ENCODE measurements around the gene ARGLU1. TPM values are rescaled to one million over a fixed set of nuclear protein-coding genes. Genes with fewer than 3 reads are reported as not detected.

Gene ARGLU1
- total RNA-seq, 1 experiment from 2014 or later: 96.9 TPM

DNA sequence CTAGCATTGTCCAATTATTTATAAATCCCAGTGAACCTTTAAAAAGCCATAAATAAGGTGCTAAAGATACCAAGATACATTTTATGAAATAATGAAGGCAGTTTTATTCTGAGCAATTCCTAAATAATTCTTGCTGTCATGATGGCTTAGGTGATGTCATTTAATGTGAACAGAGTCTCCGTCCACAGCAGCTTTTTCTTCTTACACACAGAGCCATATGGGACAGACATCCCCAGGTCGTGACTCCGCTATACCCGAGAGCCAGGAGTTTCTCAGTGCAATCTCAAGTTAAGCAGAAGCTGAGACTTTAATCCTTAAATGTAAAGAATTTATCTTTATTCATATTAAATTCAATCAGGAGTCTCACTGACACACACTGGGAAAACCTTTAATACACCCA is 62.2 kb downstream of the ARGLU1 start:
- H2AK5ac ChIP-seq (ENCODE audit: insufficient read length, low read length): no peak overlapping the region
- no peak overlapping the region for H3K27ac Mint-ChIP-seq
- H3K23ac ChIP-seq (ENCODE audit: insufficient read length, low read depth, low read length): no peak overlapping the region
- TF ChIP-seq, protein P1, sequence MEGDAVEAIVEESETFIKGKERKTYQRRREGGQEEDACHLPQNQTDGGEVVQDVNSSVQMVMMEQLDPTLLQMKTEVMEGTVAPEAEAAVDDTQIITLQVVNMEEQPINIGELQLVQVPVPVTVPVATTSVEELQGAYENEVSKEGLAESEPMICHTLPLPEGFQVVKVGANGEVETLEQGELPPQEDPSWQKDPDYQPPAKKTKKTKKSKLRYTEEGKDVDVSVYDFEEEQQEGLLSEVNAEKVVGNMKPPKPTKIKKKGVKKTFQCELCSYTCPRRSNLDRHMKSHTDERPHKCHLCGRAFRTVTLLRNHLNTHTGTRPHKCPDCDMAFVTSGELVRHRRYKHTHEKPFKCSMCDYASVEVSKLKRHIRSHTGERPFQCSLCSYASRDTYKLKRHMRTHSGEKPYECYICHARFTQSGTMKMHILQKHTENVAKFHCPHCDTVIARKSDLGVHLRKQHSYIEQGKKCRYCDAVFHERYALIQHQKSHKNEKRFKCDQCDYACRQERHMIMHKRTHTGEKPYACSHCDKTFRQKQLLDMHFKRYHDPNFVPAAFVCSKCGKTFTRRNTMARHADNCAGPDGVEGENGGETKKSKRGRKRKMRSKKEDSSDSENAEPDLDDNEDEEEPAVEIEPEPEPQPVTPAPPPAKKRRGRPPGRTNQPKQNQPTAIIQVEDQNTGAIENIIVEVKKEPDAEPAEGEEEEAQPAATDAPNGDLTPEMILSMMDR (conservative IDR thresholded peaks at IDR 0.05): no peak
- H3K4ac ChIP-seq (ENCODE audit: low read depth, low read length): no peak overlapping the region
- H3K9me3 ChIP-seq (ENCODE audit: control insufficient read depth, low read depth, low read length): no peaks in the 10 kb centered on the region
- no peaks in the 10 kb centered on the region for H3K79me2 ChIP-seq (ENCODE audit: insufficient read depth, low read length)
- no peak overlapping the region for H2AFZ ChIP-seq (ENCODE audit: low read length)
- H4K8ac ChIP-seq (replicated peaks; ENCODE audit: insufficient read length, low read depth, low read length): no peak overlapping the region
- peaks cover 14 to 16% of the 10 kb centered on the region in 2 experiments for H3K4me1 Mint-ChIP-seq
- no peaks in the 10 kb centered on the region for H3K27me3 ChIP-seq (ENCODE audit: insufficient read depth, low read length)
- H3K9ac ChIP-seq (ENCODE audit: extremely low read depth, insufficient read length, low read length): no peak overlapping the region
- H2BK15ac ChIP-seq (ENCODE audit: low read depth, low read length): no peak overlapping the region
- H2BK20ac ChIP-seq (ENCODE audit: low read depth, low read length, poor library complexity, severe bottlenecking): no peak overlapping the region
- H4K20me1 ChIP-seq (ENCODE audit: control insufficient read depth, insufficient read depth, insufficient read length): no peaks in the 10 kb centered on the region
- peaks cover 0 to 7% (median 7%) of the 10 kb centered on the region in 3 experiments; a peak in 4 of 7 replicates for H3K36me3 Mint-ChIP-seq (ENCODE audit: insufficient read depth in 1 of 3, low read depth in 3 of 3)
- WGBS (ENCODE audit: extremely low coverage, insufficient read length, low lambda C conversion rate): no CpG with 5 or more reads among the region's 4 CpGs
- no peaks in the 10 kb centered on the region for H3K9me3 Mint-ChIP-seq
- no peak overlapping the region for H3K14ac ChIP-seq (ENCODE audit: insufficient read depth, low read length)
- H3K18ac ChIP-seq (ENCODE audit: insufficient read length, low read depth, low read length): no peak overlapping the region
- H4K5ac ChIP-seq (ENCODE audit: insufficient read length, low read depth, low read length): no peak overlapping the region
- H3K23me2 ChIP-seq (ENCODE audit: insufficient read length, low read depth, low read length, poor library complexity, severe bottlenecking): no peaks in the 10 kb centered on the region
- no peak overlapping the region for H3K4me2 ChIP-seq (ENCODE audit: insufficient read depth, insufficient read length, low read length)
- no peak overlapping the region for H4K91ac ChIP-seq (ENCODE audit: insufficient read length, low read depth, low read length)
- no peak overlapping the region for H3K4me3 Mint-ChIP-seq
- no peaks in the 10 kb centered on the region for H3K79me1 ChIP-seq (ENCODE audit: insufficient read depth, low read depth, low read length, poor library complexity, severe bottlenecking)
- no peak overlapping the region for H2BK12ac ChIP-seq (ENCODE audit: insufficient read length, low read depth, low read length)
- no peak overlapping the region for H3T11ph ChIP-seq (ENCODE audit: low read length)
- no peak overlapping the region for H3K27ac ChIP-seq (ENCODE audit: insufficient read length, low read depth, low read length)
- no peak overlapping the region for H3K56ac ChIP-seq (ENCODE audit: insufficient read length, low read depth, low read length)
- H2BK120ac ChIP-seq (ENCODE audit: low read depth, low read length, poor library complexity, severe bottlenecking): no peak overlapping the region
- no peaks in the 10 kb centered on the region for H3K27me3 Mint-ChIP-seq (ENCODE audit: low read depth)
- DNase-seq: no peak
- no peak overlapping the region for H2BK5ac ChIP-seq (ENCODE audit: insufficient read length, low read length)
- peaks cover 3% of the 10 kb centered on the region; the same call in 1 of the 2 replicates for H3K4me1 ChIP-seq (ENCODE audit: insufficient read depth, low read length)
